ENCODE results near the gene ARMH4. TPM values are rescaled to one million over a fixed set of nuclear protein-coding genes. Genes with fewer than 3 reads are reported as not detected.

ARMH4 gene
- total RNA-seq, 6 experiments from 2014 or later: 2.6 to 6.5 (median 3.7) TPM

DNA sequence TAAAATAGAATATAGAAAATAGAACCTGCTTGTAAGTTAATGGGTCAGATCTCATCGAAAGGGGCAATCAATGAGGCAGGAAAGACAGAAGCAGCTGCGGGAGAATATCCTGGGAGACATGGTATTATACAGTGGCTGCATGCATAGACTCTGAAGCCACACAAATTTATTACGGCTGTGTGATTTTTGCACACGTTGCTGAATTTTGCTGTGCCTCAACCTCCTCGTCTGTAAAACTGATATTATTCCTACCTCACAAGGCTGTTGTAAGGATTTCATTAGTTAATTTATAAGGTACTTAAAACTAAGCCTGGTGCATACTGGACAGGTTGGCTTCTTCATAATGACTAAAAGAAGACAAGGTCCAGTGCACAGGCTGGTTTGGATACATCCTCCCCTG, 52.3 kb downstream of the ARMH4 start:
- TF ChIP-seq, protein P1, sequence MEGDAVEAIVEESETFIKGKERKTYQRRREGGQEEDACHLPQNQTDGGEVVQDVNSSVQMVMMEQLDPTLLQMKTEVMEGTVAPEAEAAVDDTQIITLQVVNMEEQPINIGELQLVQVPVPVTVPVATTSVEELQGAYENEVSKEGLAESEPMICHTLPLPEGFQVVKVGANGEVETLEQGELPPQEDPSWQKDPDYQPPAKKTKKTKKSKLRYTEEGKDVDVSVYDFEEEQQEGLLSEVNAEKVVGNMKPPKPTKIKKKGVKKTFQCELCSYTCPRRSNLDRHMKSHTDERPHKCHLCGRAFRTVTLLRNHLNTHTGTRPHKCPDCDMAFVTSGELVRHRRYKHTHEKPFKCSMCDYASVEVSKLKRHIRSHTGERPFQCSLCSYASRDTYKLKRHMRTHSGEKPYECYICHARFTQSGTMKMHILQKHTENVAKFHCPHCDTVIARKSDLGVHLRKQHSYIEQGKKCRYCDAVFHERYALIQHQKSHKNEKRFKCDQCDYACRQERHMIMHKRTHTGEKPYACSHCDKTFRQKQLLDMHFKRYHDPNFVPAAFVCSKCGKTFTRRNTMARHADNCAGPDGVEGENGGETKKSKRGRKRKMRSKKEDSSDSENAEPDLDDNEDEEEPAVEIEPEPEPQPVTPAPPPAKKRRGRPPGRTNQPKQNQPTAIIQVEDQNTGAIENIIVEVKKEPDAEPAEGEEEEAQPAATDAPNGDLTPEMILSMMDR (IDR thresholded peaks at IDR 0.05): no peak
- H3K9me3 Mint-ChIP-seq: no peaks in the 10 kb centered on the region
- DNase-seq: no peak
- H3K27me3 Mint-ChIP-seq (ENCODE audit: insufficient read depth): no peaks in the 10 kb centered on the region; the same call in 1 of the 2 replicates
- no peak overlapping the region for H3K4me3 Mint-ChIP-seq
- H3K4me1 Mint-ChIP-seq (ENCODE audit: low read depth): peaks cover 6% of the 10 kb centered on the region
- H3K36me3 Mint-ChIP-seq (ENCODE audit: low read depth): no peaks in the 10 kb centered on the region
- H3K27ac Mint-ChIP-seq: no peak overlapping the region

DNA sequence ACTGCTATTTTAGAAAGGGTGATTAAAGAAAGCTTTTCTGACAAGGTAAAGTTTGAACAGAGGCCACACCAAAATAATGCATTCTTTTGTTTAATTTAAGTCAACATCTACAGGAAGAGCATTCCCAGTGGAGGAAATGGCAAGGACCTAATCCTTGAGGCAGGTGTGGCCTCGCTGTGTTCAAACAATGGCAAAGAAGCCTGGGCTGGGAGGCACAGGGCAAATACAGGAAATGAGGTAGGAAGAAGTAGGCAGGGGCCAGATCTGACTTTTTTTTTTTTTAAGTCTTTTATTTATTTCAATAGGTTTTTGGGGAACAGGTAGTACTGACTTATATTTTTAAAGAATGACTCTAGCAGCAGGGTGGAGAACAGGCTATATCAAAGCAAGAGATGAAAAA, 53.5 kb downstream of the ARMH4 start:
- H3K27ac Mint-ChIP-seq: no peak overlapping the region
- DNase-seq: no peak
- H3K4me3 Mint-ChIP-seq: no peak overlapping the region
- no peaks in the 10 kb centered on the region for H3K9me3 Mint-ChIP-seq
- H3K27me3 Mint-ChIP-seq (ENCODE audit: insufficient read depth): no peaks in the 10 kb centered on the region; the same call in 1 of the 2 replicates
- no peaks in the 10 kb centered on the region for H3K4me1 Mint-ChIP-seq (ENCODE audit: low read depth)
- no peaks in the 10 kb centered on the region for H3K36me3 Mint-ChIP-seq (ENCODE audit: low read depth)
- TF ChIP-seq, protein P1 (IDR thresholded peaks at IDR 0.05): no peak

- TF ChIP-seq, protein P1 (IDR thresholded peaks at IDR 0.05): no peak
- Mint-ChIP-seq H3K36me3 (ENCODE audit: low read depth) (0 out of 2 replicates have a peak, but pooled peaks cover 3% of the 10 kb centered on the region), H3K4me3 (no peak overlapping the region)
These were observed 55.3 kb downstream of the ARMH4 start for GRCh38 chr14:58096731-58097130.

GRCh38 chr14:58091883-58092630, 60.0 kb downstream of the ARMH4 start:
- Mint-ChIP-seq H3K36me3 (ENCODE audit: low read depth) (0 out of 2 replicates have a peak, but pooled peaks cover 3% of the 10 kb centered on the region), H3K4me1 (ENCODE audit: low read depth) (no peaks in the 10 kb centered on the region), H3K27ac (no peak overlapping the region), H3K27me3 (ENCODE audit: insufficient read depth) (peaks cover 5% of the 10 kb centered on the region), H3K9me3 (no peaks in the 10 kb centered on the region), H3K4me3 (no peak overlapping the region)
- no peak for DNase-seq
- TF ChIP-seq, protein P1 (IDR thresholded peaks at IDR 0.05): no peak

More at GRCh38 chr14:58096731-58097130, 55.3 kb downstream of the ARMH4 start:
- Mint-ChIP-seq H3K4me1 (ENCODE audit: low read depth) (no peaks in the 10 kb centered on the region), H3K27me3 (ENCODE audit: insufficient read depth) (peaks cover 5% of the 10 kb centered on the region), H3K27ac (no peak overlapping the region), H3K9me3 (no peaks in the 10 kb centered on the region)
- DNase-seq: no peak

- Mint-ChIP-seq H3K27ac (no peak overlapping the region), H3K27me3 (ENCODE audit: insufficient read depth) (peaks cover 5% of the 10 kb centered on the region), H3K36me3 (ENCODE audit: low read depth) (0 out of 2 replicates have a peak, but pooled peaks cover 3% of the 10 kb centered on the region), H3K4me1 (ENCODE audit: low read depth) (no peaks in the 10 kb centered on the region), H3K4me3 (no peak overlapping the region), H3K9me3 (no peaks in the 10 kb centered on the region)
- no peak for DNase-seq
- TF ChIP-seq, protein P1 (IDR thresholded peaks at IDR 0.05): no peak
These were observed 62.4 kb downstream of the ARMH4 start for GRCh38 chr14:58089612-58090011.

Data from HFFc6 (cell line).